HL-60 (cell line): ENCODE measurements around the gene CTSA.
A peak's percentile ranks its signal among the peaks of the same experiment; 100 is the strongest.
"Not testable (repeated sequence)": the region's sequence is repeated elsewhere in the genome, so short reads cannot be mapped to it uniquely, and the experiment has no call there.

Experiments used
- DNase-seq, 2 experiments: peaks; one replicate each; pipeline ENCODE4 v3.0.0-alpha.2; 2010 to 2020; ENCODE audit warnings: low read depth in 1 of 2, low spot score in 1 of 2
- H3K27ac ChIP-seq: fragments of 250-450 bp; sonication (Bioruptor Pico); replicated peaks from 2 replicates; pipeline ENCODE4 v1.5.1; 2020; ENCODE audit warnings: mild to moderate bottlenecking, moderate library complexity
- H3K27me3 ChIP-seq: fragments of 250-450 bp; sonication (Bioruptor Pico); 2 replicates; pipeline ENCODE4 v1.5.1; 2021; ENCODE audit warnings: mild to moderate bottlenecking, moderate library complexity; ENCODE audit not compliant: insufficient read depth, poor library complexity, severe bottlenecking
- H3K4me3 ChIP-seq: replicated peaks from 2 replicates; pipeline ENCODE4 v1.5.1; 2011; ENCODE audit warnings: mild to moderate bottlenecking, control low read depth, low read length; ENCODE audit not compliant: insufficient read depth
- CTCF ChIP-seq: IDR thresholded peaks from one replicate; pipeline ENCODE4 v1.5.1; 2011; ENCODE audit warnings: low read length, control low read depth, inconsistent platforms; ENCODE audit not compliant: insufficient read depth
- GABPA ChIP-seq: IDR thresholded peaks from 2 replicates; pipeline ENCODE4 v1.6.1; 2012; ENCODE audit warnings: low read depth
- POLR2AphosphoS5 ChIP-seq: IDR thresholded peaks from 2 replicates; pipeline ENCODE4 v1.6.1; 2012; ENCODE audit warnings: low read depth
- REST ChIP-seq: IDR thresholded peaks from 2 replicates; pipeline ENCODE4 v1.6.1; 2012; ENCODE audit warnings: low read depth; ENCODE audit not compliant: insufficient replicate concordance
- SPI1 ChIP-seq: IDR thresholded peaks from 2 replicates; pipeline ENCODE4 v1.6.1; 2012; ENCODE audit warnings: low read depth, mild to moderate bottlenecking, borderline replicate concordance

Gene CTSA

GRCh38 chr20:45899046-45899835 is 8.1 kb downstream of the CTSA start:
- no peak for DNase-seq
- no peaks in the 10 kb centered on the region for H3K27me3 ChIP-seq
- no peak for TF ChIP-seq POLR2AphosphoS5
- no peak overlapping the region for H3K4me3 ChIP-seq
- H3K27ac ChIP-seq = no peak overlapping the region

DNA sequence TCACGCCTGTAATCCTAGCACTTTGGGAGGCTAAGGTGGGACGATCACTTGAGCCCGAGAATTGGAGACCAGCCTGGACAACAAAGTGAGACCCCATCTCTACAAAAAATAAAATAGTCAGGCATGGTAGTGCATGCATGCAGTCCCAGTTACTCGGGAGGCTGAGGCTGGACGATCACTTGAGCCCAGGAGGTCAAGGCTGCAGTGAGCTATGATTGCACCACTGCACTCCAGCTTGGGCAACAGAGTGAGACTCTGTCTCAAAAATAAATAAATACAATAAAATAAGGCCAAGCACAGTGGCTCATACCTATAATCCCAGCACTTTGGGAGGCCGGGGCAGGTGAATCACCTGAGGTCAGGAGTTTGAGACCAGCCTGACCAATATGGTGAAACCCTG is 10.2 kb downstream of the CTSA start:
- not testable (repeated sequence) for H3K27me3 ChIP-seq, DNase-seq, H3K27ac ChIP-seq, H3K4me3 ChIP-seq

DNA sequence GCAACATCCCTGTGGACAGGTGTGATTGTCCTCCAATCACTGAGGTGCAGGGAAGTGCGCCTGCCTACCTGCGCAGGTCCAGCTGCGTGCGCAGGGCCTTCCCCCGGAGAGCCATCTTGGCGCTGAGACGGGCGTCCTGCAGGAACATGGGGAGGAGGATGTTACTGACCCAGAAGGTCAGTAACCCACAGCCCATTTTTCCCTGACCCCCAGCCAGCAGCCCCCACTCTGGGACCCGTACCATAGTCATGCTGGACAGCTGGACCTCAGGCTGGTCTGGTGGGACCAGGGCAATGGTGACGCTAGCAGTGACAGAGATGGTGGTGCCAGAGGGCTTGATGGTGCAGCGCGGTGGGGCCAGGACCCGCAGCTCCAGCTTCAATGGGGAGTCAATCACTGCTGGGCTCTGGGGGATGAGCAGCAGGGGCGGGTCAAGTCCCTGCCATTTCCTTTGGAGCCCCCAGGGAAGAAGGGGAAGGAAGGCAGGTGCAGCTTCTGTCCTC is 11.1 kb downstream of the CTSA start:
- no peak overlapping the region for H3K4me3 ChIP-seq
- no peaks in the 10 kb centered on the region for H3K27me3 ChIP-seq
- TF ChIP-seq CTCF (no peak), REST (no peak), SPI1 (no peak), POLR2AphosphoS5 (no peak; the same call in 1 of the 2 replicates), GABPA (no peak)
- H3K27ac ChIP-seq = no peak overlapping the region
- DNase-seq = no peak

GRCh38 chr20:45904583-45905504 is 13.7 kb downstream of the CTSA start:
- DNase-seq = peak in 1 of 2 experiments; percentile 38
- no peaks in the 10 kb centered on the region for H3K27me3 ChIP-seq
- TF ChIP-seq POLR2AphosphoS5 = no peak
- TF ChIP-seq CTCF = no peak
- no peak for TF ChIP-seq SPI1
- TF ChIP-seq GABPA = no peak
- no peak for TF ChIP-seq REST
- peak overlapping the region; percentile 58 for H3K27ac ChIP-seq
- no peak overlapping the region for H3K4me3 ChIP-seq
